Left hindlimb (tissue), 1 donor: ENCODE measurements around the gene SLC35E4.

Source experiments
- DNase-seq: peaks from one replicate; pipeline ENCODE4 v3.0.0-alpha.2; 2018

Gene SLC35E4

GRCh38 chr22:30694640-30695350 lies 59.2 kb downstream of the SLC35E4 start, which contains the start of gene OSBP2:
Gene OSBP2, plus strand, starts transcription at chr22:30694874. Its CDS starts 36 bp downstream, at chr22:30694910.
- peak; percentile 53 for DNase-seq

GRCh38 chr22:30695351-30695851 lies 59.8 kb downstream of the SLC35E4 start:
- DNase-seq, result no peak

GRCh38 chr22:30695871-30696655 lies 60.5 kb downstream of the SLC35E4 start:
- DNase-seq, result no peak
